ENCODE measurements around the gene TSTD2. TPM values are rescaled to one million over a fixed set of nuclear protein-coding genes. Genes with fewer than 3 reads are reported as not detected.

TSTD2 gene
- total RNA-seq, 2 experiments from 2014 or later: 12.7 to 15.0 TPM

- no peak overlapping the region for H3K27ac Mint-ChIP-seq
- POLR2A ChIA-PET: no interaction called here
- no peak overlapping the region for H3K4me3 Mint-ChIP-seq
- DNase-seq (no peak), ATAC-seq (no peak)
- intact Hi-C loops (cut with DNase I, micrococcal nuclease): no loop called here
- no peaks in the 10 kb centered on the region for H3K9me3 Mint-ChIP-seq (ENCODE audit: low read depth)
- H3K36me3 Mint-ChIP-seq (ENCODE audit: low read depth): no peaks in the 10 kb centered on the region
- peaks cover 21% of the 10 kb centered on the region for H3K4me1 Mint-ChIP-seq
- no peaks in the 10 kb centered on the region for H3K27me3 Mint-ChIP-seq
- CTCF ChIA-PET: interaction anchor here (0.7 to 1.2 kb wide), 3 partner anchors 25 to 761 kb away, joined by 3 to 4 read pairs (median 4); no protein-coding TSS in a partner anchor
Observed at GRCh38 chr9:97572892-97573365, 60.2 kb downstream of the TSTD2 start.

- DNase-seq (no peak), ATAC-seq (no peak)
- H3K36me3 Mint-ChIP-seq (ENCODE audit: low read depth): no peaks in the 10 kb centered on the region
- H3K27ac Mint-ChIP-seq: no peak overlapping the region
- no peak overlapping the region for H3K4me3 Mint-ChIP-seq
- intact Hi-C loops (cut with DNase I, micrococcal nuclease): no loop called here
- no peaks in the 10 kb centered on the region for H3K9me3 Mint-ChIP-seq (ENCODE audit: low read depth)
- peaks cover 21% of the 10 kb centered on the region for H3K4me1 Mint-ChIP-seq
- CTCF ChIA-PET: interaction anchor here (0.7 to 1.2 kb wide), 3 partner anchors 26 to 762 kb away, joined by 3 to 4 read pairs (median 4); no protein-coding TSS in a partner anchor
- no peaks in the 10 kb centered on the region for H3K27me3 Mint-ChIP-seq
- POLR2A ChIA-PET: no interaction called here
Observed at GRCh38 chr9:97572196-97572891, 60.8 kb downstream of the TSTD2 start.

- CTCF ChIA-PET: no interaction called here
- ATAC-seq (no peak), DNase-seq (no peak)
- H3K9me3 Mint-ChIP-seq (ENCODE audit: low read depth): no peaks in the 10 kb centered on the region
- H3K27me3 Mint-ChIP-seq: no peaks in the 10 kb centered on the region
- no peaks in the 10 kb centered on the region for H3K36me3 Mint-ChIP-seq (ENCODE audit: low read depth)
- intact Hi-C loops (cut with DNase I, micrococcal nuclease): no loop called here
- H3K4me3 Mint-ChIP-seq: no peak overlapping the region
- H3K27ac Mint-ChIP-seq: no peak overlapping the region
- peaks cover 19% of the 10 kb centered on the region for H3K4me1 Mint-ChIP-seq
- POLR2A ChIA-PET: no interaction called here
Observed at GRCh38 chr9:97571664-97572063, 61.5 kb downstream of the TSTD2 start.

- Mint-ChIP-seq H3K4me1 (peaks cover 18% of the 10 kb centered on the region), H3K4me3 (no peak overlapping the region), H3K36me3 (ENCODE audit: low read depth) (no peaks in the 10 kb centered on the region), H3K27ac (no peak overlapping the region), H3K9me3 (ENCODE audit: low read depth) (no peaks in the 10 kb centered on the region), H3K27me3 (no peaks in the 10 kb centered on the region)
- intact Hi-C loops (cut with DNase I, micrococcal nuclease): no loop called here
- ChIA-PET POLR2A (no interaction called here), CTCF (no interaction called here)
- no peak for ATAC-seq
- DNase-seq: no peak
Observed at GRCh38 chr9:97570899-97571298, 62.3 kb downstream of the TSTD2 start.

DNA sequence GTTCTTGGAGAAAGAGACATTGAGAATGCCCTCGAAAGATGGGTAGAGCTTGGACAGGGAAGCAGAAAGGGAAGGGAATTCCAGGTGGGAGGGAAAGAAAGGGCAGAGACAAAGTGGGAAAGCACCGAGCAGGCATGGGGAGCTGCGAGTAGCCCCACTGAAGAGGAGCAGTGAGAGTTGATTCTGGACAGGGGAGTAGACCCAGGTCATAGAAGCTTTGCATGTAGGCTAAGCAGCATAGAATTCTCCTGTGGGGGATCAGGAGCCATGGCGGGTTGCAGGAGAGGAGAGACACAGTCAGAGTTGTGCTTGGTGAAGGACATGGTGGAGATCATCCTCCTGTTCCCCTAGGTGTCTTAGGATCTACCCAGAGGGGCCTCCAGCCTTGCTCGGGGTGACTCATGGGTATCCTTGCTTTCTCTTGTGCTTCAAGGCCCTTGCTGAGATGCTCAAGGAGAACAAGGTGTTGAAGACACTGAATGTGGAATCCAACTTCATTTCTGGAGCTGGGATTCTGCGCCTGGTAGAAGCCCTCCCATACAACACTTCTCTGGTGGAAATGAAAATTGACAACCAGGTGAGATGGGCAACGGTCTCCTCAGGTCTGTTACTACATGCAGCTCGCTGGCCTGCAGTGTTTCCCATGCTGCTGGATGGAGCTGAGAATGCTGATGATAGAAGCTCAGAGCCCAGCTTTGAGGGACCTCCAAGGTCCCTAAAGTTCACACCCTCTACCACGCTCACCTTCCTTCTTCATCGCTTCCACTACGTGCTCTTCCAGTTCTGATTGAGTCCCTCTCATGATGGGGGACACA is 64.5 kb downstream of the TSTD2 start:
- peaks cover 3% of the 10 kb centered on the region for H3K4me1 Mint-ChIP-seq
- intact Hi-C loops (cut with DNase I, micrococcal nuclease): no loop called here
- H3K36me3 Mint-ChIP-seq (ENCODE audit: low read depth): no peaks in the 10 kb centered on the region
- H3K27ac Mint-ChIP-seq: no peak overlapping the region
- DNase-seq (no peak), ATAC-seq (no peak)
- no peaks in the 10 kb centered on the region for H3K9me3 Mint-ChIP-seq (ENCODE audit: low read depth)
- ChIA-PET CTCF (interaction anchor here (0.6 to 1.3 kb wide), 2 partner anchors 11 to 30 kb away, joined by 3 to 6 read pairs; no protein-coding TSS in a partner anchor), POLR2A (no interaction called here)
- H3K27me3 Mint-ChIP-seq: no peaks in the 10 kb centered on the region
- no peak overlapping the region for H3K4me3 Mint-ChIP-seq

DNA sequence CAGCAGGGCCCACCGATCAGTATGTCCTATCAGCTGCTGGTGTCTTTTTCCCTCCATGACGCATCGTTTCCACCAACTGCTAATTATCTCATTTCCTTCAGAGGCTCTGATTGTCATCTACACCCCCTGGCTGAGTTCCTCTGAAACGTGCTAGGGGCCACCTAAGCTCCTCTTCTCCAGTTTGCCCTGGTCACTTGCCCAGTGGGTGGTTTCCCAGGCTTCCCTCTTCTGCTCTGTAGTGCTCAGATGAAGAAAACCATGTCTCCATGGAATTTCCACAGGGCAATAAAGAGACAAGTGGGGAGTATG is 65.3 kb downstream of the TSTD2 start:
- Mint-ChIP-seq H3K27me3 (no peaks in the 10 kb centered on the region), H3K4me1 (no peaks in the 10 kb centered on the region), H3K9me3 (ENCODE audit: low read depth) (no peaks in the 10 kb centered on the region), H3K4me3 (no peak overlapping the region), H3K27ac (no peak overlapping the region), H3K36me3 (ENCODE audit: low read depth) (no peaks in the 10 kb centered on the region)
- intact Hi-C loops (cut with DNase I, micrococcal nuclease): no loop called here
- ATAC-seq: no peak
- CTCF ChIA-PET: interaction anchor here (0.8 kb wide), 1 partner anchor 11 kb away, joined by 3 read pairs; no protein-coding TSS in a partner anchor
- POLR2A ChIA-PET: no interaction called here
- DNase-seq: no peak

- no peaks in the 10 kb centered on the region for H3K36me3 Mint-ChIP-seq (ENCODE audit: low read depth)
- H3K27ac Mint-ChIP-seq: no peak overlapping the region
- intact Hi-C loops (cut with DNase I, micrococcal nuclease): no loop called here
- no peaks in the 10 kb centered on the region for H3K9me3 Mint-ChIP-seq (ENCODE audit: low read depth)
- POLR2A ChIA-PET: interaction anchor here (0.7 kb wide), 1 partner anchor 264 kb away, joined by 3 read pairs; no protein-coding TSS in a partner anchor
- no peaks in the 10 kb centered on the region for H3K4me1 Mint-ChIP-seq
- no peak overlapping the region for H3K4me3 Mint-ChIP-seq
- DNase-seq (no peak), ATAC-seq (no peak)
- CTCF ChIA-PET: interaction anchor here (0.8 to 1.0 kb wide), 2 partner anchors 12 to 32 kb away, joined by 3 read pairs; no protein-coding TSS in a partner anchor
- H3K27me3 Mint-ChIP-seq: peaks cover under 1% of the 10 kb centered on the region
Observed at GRCh38 chr9:97567182-97567893, 65.8 kb downstream of the TSTD2 start.

DNA sequence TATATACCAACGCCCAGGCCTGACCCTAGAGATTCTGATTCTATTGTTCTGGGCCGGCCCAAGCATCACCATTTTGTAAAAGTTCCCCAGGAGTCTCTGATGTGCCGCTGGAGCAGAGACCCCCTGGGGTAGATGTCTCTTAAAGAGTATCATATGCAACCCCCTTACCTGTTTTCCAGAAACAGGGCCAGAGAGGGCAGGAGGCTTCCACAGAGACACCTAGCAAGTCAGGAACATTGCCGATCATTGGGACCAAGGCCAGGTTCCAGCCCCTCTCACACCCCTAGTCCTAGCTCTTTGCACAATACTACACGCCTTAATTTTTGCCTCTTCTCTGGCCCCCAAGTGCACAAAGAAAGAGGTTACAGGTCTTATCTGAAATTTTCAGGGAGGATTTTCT is 67.9 kb downstream of the TSTD2 start:
- Mint-ChIP-seq H3K27ac (no peak overlapping the region), H3K9me3 (ENCODE audit: low read depth) (no peaks in the 10 kb centered on the region), H3K36me3 (ENCODE audit: low read depth) (no peaks in the 10 kb centered on the region), H3K27me3 (peaks cover 5% of the 10 kb centered on the region), H3K4me1 (no peaks in the 10 kb centered on the region), H3K4me3 (no peak overlapping the region)
- POLR2A ChIA-PET: no interaction called here
- intact Hi-C loops (cut with DNase I, micrococcal nuclease): no loop called here
- DNase-seq (no peak), ATAC-seq (no peak)
- CTCF ChIA-PET: no interaction called here

GRCh38 chr9:97564291-97565175 is 68.6 kb downstream of the TSTD2 start:
- ChIA-PET CTCF (interaction anchor here (0.7 kb wide), 1 partner anchor 30 kb away, joined by 3 read pairs; no protein-coding TSS in a partner anchor), POLR2A (no interaction called here)
- no peak overlapping the region for H3K4me3 Mint-ChIP-seq
- peaks cover 2% of the 10 kb centered on the region for H3K4me1 Mint-ChIP-seq
- H3K27me3 Mint-ChIP-seq: peaks cover 5% of the 10 kb centered on the region
- intact Hi-C loops (cut with DNase I, micrococcal nuclease): no loop called here
- no peak overlapping the region for H3K27ac Mint-ChIP-seq
- DNase-seq: no peak
- H3K36me3 Mint-ChIP-seq (ENCODE audit: low read depth): no peaks in the 10 kb centered on the region
- ATAC-seq: no peak
- H3K9me3 Mint-ChIP-seq (ENCODE audit: low read depth): no peaks in the 10 kb centered on the region

DNA sequence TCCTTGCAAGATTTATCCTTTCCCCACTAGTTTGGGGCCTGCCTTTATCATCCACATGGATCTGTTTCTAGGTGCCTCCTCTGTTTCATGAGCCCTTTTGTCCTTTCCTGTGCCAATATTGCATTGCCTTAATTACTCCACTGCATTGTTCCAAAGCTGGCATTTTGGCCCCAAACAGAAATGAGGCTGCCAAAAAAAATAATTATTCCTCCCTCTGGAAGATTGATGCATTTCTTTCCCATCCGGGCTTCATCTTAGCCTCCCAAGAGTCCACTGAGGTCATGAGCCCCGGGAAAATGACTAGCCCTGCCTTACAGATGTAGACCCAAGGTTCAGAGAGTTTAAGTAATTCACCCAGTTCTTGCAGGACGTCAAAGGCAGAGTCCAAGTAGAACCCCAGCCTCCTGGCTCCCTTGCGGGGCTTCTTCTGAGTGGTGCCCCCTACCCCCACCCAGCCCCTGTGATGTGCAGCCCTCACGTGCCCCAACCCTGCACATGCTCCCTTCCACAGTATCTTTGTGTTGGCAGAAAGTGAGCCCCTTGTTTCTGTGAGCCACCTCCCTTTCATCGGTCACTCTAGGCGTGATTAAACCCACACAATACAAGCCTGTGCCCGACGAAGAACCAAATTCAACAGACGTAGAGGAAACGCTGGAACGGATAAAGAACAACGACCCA is 69.6 kb downstream of the TSTD2 start:
- no peaks in the 10 kb centered on the region for H3K9me3 Mint-ChIP-seq (ENCODE audit: low read depth)
- POLR2A ChIA-PET: no interaction called here
- no peak for DNase-seq
- CTCF ChIA-PET: no interaction called here
- no peak for ATAC-seq
- no peak overlapping the region for H3K4me3 Mint-ChIP-seq
- H3K4me1 Mint-ChIP-seq: peaks cover 10% of the 10 kb centered on the region
- H3K36me3 Mint-ChIP-seq (ENCODE audit: low read depth): no peaks in the 10 kb centered on the region
- peaks cover 5% of the 10 kb centered on the region for H3K27me3 Mint-ChIP-seq
- intact Hi-C loops (cut with DNase I, micrococcal nuclease): no loop called here
- H3K27ac Mint-ChIP-seq: no peak overlapping the region

Measured in activated CD4-positive, alpha-beta T cell treated with anti-CD3 and anti-CD28 coated beads for 36 hours (primary cell).